Stimulated activated CD8-positive, alpha-beta memory T cell treated with anti-CD3 and anti-CD28 coated beads, Interleukin-7, amount 100 ng/mL, for 48 hours (primary cell): ENCODE results near the gene ZIC3.

Experiments
- DNase-seq, 2 donors: peaks; one replicate each; pipeline ENCODE4 v3.0.0-alpha.2; 2020; ENCODE audit warnings: low read depth in 1 of 2; ENCODE audit errors: extremely low read depth in 1 of 2

Gene ZIC3

GRCh38 chrX:137573324-137574101 lies 7.6 kb downstream of the ZIC3 start:
- DNase-seq: no peak

- DNase-seq: no peak
Observed at GRCh38 chrX:137574102-137574783, 8.3 kb downstream of the ZIC3 start.

GRCh38 chrX:137574784-137575293 lies 8.9 kb downstream of the ZIC3 start:
- no peak for DNase-seq

- no peak for DNase-seq
Observed at GRCh38 chrX:137575596-137576255, 9.8 kb downstream of the ZIC3 start.

- no peak for DNase-seq
Observed at GRCh38 chrX:137587151-137587550, 21.2 kb downstream of the ZIC3 start.

- no peak for DNase-seq
Observed at GRCh38 chrX:137600769-137601168, 34.8 kb downstream of the ZIC3 start.
